ENCODE results near the gene MYL6B.
"Not testable (repeated sequence)": the region's sequence is repeated elsewhere in the genome, so short reads cannot be mapped to it uniquely, and the experiment has no call there.

Gene MYL6B

GRCh38 chr12:56186957-56187356 is 34.6 kb downstream of the MYL6B start:
- no peak for ATAC-seq

GRCh38 chr12:56188131-56188777 is 35.9 kb downstream of the MYL6B start:
- ATAC-seq, result no peak

- ATAC-seq, result peak in 1 of 2 donors; percentile 2
Observed at GRCh38 chr12:56188778-56189098, 36.4 kb downstream of the MYL6B start.

GRCh38 chr12:56189099-56189917 is 36.9 kb downstream of the MYL6B start, which contains the start of gene SMARCC2:
Gene SMARCC2, minus strand, starts transcription at chr12:56189483. Its CDS starts 22 bp downstream, at chr12:56189461.
- ATAC-seq, result peak; percentile 86 to 88

GRCh38 chr12:56189918-56190694 is 37.7 kb downstream of the MYL6B start:
- peak; percentile 44 to 51 for ATAC-seq

GRCh38 chr12:56190695-56191155 is 38.3 kb downstream of the MYL6B start:
- ATAC-seq, result no peak

- no peak for ATAC-seq
Observed at GRCh38 chr12:56192582-56192981, 40.2 kb downstream of the MYL6B start.

- ATAC-seq, result no peak
Observed at GRCh38 chr12:56193025-56193578, 40.7 kb downstream of the MYL6B start.

- ATAC-seq, result not testable (repeated sequence)
Observed at GRCh38 chr12:56196818-56197550, 44.6 kb downstream of the MYL6B start.

- ATAC-seq, result no peak
Observed at GRCh38 chr12:56197921-56198635, 45.7 kb downstream of the MYL6B start.

GRCh38 chr12:56198836-56199235 is 46.4 kb downstream of the MYL6B start:
- no peak for ATAC-seq

- ATAC-seq, result no peak
Observed at GRCh38 chr12:56202366-56202765, 50.0 kb downstream of the MYL6B start.

- ATAC-seq, result no peak
Observed at GRCh38 chr12:56202838-56203237, 50.5 kb downstream of the MYL6B start.

GRCh38 chr12:56204275-56204674 is 51.9 kb downstream of the MYL6B start:
- no peak for ATAC-seq

GRCh38 chr12:56205445-56205844 is 53.1 kb downstream of the MYL6B start:
- ATAC-seq, result peak in 1 of 2 donors; percentile 30

GRCh38 chr12:56206452-56207166 is 54.2 kb downstream of the MYL6B start:
- ATAC-seq, result peak in 1 of 2 donors; percentile 53

Measured in activated CD4-positive, CD25-positive, alpha-beta regulatory T cell treated with anti-CD3 and anti-CD28 coated beads, Interleukin-2, amount 50 U/mL, for 24 hours (primary cell).